ENCODE results near the gene PTTG1.

GRCh38 chr5:160442824-160443431 is 21.3 kb downstream of the PTTG1 start:
- no peak for TF ChIP-seq POLR2A (IDR thresholded peaks at IDR 0.05)
- no peak for TF ChIP-seq CTCF (IDR thresholded peaks at IDR 0.05)
